ENCODE results near the gene UNC13D.

The UNC13D gene

DNA sequence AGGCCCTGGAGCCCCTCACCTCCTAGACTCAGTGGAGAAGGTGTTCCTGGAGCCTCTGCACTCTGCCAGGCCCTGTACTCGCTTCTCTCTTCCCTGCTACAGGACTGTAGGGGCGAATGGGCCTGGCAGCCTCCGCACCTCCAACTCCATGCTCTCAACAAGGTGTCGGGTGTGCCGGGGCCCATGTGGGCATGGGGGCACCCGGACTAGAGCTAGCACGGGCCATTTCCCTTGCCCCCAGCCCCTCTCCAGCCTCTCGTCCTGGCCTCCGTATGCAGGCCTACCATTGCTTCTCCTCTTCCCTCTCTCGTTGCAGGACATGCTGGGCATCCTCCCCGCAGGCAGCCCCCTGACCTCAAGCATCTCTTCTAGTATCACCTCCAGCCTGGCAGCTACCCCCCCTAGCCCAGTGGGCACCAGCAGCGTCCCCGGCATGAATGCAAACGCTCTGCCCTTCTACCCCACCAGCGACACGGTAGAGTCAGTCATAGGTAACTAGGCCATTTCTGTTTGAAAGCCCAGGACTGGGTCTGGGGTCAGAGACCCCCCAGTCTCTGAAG lies 25.8 kb downstream of the UNC13D start:
- no peak for DNase-seq (ENCODE audit: low read depth, low spot score)
- no peak overlapping the region for H3K4me3 ChIP-seq (ENCODE audit: low read depth, low read length)
- TF ChIP-seq, protein P1, sequence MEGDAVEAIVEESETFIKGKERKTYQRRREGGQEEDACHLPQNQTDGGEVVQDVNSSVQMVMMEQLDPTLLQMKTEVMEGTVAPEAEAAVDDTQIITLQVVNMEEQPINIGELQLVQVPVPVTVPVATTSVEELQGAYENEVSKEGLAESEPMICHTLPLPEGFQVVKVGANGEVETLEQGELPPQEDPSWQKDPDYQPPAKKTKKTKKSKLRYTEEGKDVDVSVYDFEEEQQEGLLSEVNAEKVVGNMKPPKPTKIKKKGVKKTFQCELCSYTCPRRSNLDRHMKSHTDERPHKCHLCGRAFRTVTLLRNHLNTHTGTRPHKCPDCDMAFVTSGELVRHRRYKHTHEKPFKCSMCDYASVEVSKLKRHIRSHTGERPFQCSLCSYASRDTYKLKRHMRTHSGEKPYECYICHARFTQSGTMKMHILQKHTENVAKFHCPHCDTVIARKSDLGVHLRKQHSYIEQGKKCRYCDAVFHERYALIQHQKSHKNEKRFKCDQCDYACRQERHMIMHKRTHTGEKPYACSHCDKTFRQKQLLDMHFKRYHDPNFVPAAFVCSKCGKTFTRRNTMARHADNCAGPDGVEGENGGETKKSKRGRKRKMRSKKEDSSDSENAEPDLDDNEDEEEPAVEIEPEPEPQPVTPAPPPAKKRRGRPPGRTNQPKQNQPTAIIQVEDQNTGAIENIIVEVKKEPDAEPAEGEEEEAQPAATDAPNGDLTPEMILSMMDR (IDR thresholded peaks at IDR 0.05; ENCODE audit: low read depth, low read length): no peak
- in situ Hi-C loops (cut with HindIII; ENCODE audit: low sequenced_read_pairs): no loop called here

DNA sequence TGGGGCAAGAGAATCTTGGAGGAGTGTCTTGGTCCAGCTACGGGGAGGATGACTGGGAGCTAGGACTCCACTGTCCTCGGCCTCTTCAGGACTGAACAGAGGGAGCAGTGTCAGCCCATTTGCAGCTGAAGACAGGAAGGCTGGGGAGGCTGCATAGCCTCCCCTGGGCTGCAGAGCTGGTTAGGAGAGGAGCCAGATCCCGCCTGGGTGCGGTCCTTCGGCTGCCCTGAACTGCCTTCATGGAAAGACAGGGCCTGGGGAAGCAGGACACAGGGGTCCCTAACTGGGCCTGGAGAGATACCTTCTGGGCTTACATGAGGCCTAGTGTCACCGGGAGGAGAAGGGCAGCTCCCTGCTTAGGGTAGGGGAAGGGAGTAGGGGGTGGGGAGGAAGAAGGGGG lies 26.6 kb downstream of the UNC13D start:
- in situ Hi-C loops (cut with HindIII; ENCODE audit: low sequenced_read_pairs): no loop called here
- no peak overlapping the region for H3K4me3 ChIP-seq (ENCODE audit: low read depth, low read length)
- no peak for DNase-seq (ENCODE audit: low read depth, low spot score)
- TF ChIP-seq, protein P1 (IDR thresholded peaks at IDR 0.05; ENCODE audit: low read depth, low read length): no peak

DNA sequence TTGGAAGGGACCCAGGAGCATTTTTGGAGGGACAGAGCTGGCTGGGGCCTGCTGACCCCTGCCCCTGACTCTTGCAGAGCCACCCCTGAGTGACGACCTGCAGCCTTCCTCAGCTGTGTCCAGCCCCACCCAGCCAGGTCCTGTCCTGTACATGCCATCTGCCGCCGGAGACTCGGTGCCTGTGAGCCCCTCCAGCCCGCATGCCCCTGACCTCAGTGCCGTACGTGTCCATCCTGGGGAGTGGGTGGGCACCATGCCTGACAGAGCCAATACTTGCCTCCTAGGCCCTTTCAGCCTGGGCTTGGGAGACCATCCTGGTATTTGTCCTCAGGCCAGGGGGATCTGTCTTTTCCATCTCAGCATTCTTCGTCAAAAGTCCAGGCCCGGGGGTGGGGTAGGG lies 27.5 kb downstream of the UNC13D start:
- in situ Hi-C loops (cut with HindIII; ENCODE audit: low sequenced_read_pairs): no loop called here
- no peak overlapping the region for H3K4me3 ChIP-seq (ENCODE audit: low read depth, low read length)
- no peak for DNase-seq (ENCODE audit: low read depth, low spot score)
- TF ChIP-seq, protein P1 (IDR thresholded peaks at IDR 0.05; ENCODE audit: low read depth, low read length): no peak

DNA sequence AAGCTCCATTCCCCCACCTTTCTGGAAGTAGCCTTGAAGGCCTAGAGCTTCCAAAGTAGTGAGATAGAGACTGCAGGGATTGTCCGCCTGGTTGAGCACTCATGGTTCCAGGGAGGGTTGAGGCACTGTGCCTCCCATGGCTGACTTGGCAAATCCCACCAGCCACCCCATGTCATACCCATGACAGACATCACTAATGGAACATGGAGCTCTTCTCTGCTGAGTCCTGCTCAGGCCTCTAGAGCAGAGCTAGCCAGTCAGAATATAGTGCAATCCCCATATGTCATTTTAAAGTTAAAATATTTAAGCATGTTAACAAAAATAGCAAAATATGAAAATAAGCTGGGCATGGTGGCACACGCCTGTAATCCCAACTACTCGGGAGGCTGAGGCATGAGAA lies 28.8 kb downstream of the UNC13D start:
- in situ Hi-C loops (cut with HindIII; ENCODE audit: low sequenced_read_pairs): no loop called here
- no peak overlapping the region for H3K4me3 ChIP-seq (ENCODE audit: low read depth, low read length)
- no peak for DNase-seq (ENCODE audit: low read depth, low spot score)
- TF ChIP-seq, protein P1 (IDR thresholded peaks at IDR 0.05; ENCODE audit: low read depth, low read length): no peak

DNA sequence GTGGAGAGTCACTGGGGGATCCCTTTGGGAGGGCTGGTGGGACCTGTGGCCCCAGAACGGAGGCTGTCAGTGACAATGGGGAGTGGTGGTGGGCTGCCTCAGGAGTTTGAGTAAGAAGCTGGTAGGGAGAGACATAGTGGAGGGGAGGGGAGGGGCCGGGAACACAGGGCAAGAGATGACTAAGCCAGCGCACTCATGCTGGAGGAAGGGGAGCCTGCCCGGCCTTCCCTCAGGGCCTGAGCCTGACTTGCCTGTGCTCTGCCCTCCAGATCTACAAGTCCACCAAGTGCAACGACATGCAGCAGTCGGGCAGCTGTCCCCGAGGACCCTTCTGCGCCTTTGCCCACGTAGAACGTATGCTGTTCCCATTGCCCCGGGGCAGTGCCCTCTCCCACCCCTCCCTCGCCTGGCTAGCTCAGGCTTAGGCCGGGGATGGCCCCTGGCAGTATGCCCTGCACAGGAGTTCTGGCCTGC lies 29.3 kb downstream of the UNC13D start:
- TF ChIP-seq, protein P1 (IDR thresholded peaks at IDR 0.05; ENCODE audit: low read depth, low read length): no peak
- DNase-seq (ENCODE audit: low read depth, low spot score): peak; percentile 76
- in situ Hi-C loops (cut with HindIII; ENCODE audit: low sequenced_read_pairs): no loop called here
- no peak overlapping the region for H3K4me3 ChIP-seq (ENCODE audit: low read depth, low read length)

DNA sequence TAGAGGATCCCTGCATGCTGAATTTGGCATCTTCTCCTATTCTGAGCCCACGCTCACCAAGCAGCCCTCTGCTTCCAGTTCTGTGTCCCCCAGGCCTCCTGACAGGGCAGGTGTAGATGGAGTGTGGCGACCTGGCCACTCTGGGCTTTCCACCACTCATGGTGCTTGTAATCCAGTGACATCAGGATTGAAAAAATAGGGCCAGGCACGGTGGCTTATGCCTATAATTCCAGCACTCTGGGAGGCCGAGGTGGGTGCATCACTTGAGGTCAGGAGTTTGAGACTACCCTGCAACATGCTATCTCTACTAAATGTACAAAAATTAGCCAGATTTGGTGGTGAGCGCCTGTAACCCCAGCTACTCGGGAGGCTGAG lies 30.2 kb downstream of the UNC13D start:
- TF ChIP-seq, protein P1 (IDR thresholded peaks at IDR 0.05; ENCODE audit: low read depth, low read length): no peak
- no peak for DNase-seq (ENCODE audit: low read depth, low spot score)
- in situ Hi-C loops (cut with HindIII; ENCODE audit: low sequenced_read_pairs): no loop called here
- no peak overlapping the region for H3K4me3 ChIP-seq (ENCODE audit: low read depth, low read length)

Measured in astrocyte of the spinal cord (primary cell).